ENCODE data around the gene DLG5. TPM values are rescaled to one million over a fixed set of nuclear protein-coding genes. Genes with fewer than 3 reads are reported as not detected.

DLG5 gene
- total RNA-seq, 4 donors from 2014 or later, result 117 to 196 (median 147) TPM

DNA sequence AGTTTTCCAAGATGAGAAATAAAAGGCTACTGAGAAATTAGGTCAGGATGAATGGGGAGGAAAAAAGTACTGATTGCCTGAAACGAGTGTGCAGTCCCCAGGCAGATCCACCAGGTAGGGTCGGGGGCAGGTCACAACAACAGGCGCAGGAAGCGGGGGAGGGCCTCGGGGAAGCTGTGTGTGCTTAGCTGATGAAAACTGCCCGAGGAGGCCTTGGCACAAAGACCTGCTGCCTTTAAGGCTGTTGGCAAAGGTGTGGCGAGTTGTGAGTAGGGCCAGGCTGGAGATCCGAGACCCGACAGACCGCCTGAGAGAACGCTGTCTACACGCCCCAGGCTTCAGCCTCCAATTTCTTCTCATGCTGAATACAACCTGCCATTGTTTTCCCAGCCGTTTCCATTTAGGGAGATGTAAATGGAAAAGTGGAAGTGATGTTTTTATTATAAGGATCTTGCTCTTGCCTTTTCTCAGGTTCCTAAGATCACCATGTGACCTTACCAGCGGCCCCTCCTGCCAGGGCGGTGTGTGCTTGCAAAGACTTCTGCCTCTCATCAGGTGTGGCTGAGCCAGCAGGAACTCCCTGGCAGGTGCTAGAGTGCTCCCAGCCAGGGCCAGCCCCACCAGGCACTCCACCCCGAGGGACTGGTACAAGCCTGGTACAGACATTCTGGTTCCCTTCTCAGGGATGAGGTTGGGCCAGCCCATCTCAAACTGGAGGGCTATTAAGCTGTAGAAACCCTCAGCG is 60.8 kb downstream of the DLG5 start:
- no peak overlapping the region for H3K27ac ChIP-seq
- no peak for DNase-seq (ENCODE audit: low spot score in 2 of 2)
- WGBS, result 34% methylated on average over 15 of the region's 17 CpGs
- H3K9me3 ChIP-seq, result no peaks in the 10 kb centered on the region
- H3K4me1 ChIP-seq, result peaks cover 63% of the 10 kb centered on the region
- H3K4me3 ChIP-seq, result no peak overlapping the region
- TF ChIP-seq, protein P1, sequence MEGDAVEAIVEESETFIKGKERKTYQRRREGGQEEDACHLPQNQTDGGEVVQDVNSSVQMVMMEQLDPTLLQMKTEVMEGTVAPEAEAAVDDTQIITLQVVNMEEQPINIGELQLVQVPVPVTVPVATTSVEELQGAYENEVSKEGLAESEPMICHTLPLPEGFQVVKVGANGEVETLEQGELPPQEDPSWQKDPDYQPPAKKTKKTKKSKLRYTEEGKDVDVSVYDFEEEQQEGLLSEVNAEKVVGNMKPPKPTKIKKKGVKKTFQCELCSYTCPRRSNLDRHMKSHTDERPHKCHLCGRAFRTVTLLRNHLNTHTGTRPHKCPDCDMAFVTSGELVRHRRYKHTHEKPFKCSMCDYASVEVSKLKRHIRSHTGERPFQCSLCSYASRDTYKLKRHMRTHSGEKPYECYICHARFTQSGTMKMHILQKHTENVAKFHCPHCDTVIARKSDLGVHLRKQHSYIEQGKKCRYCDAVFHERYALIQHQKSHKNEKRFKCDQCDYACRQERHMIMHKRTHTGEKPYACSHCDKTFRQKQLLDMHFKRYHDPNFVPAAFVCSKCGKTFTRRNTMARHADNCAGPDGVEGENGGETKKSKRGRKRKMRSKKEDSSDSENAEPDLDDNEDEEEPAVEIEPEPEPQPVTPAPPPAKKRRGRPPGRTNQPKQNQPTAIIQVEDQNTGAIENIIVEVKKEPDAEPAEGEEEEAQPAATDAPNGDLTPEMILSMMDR (IDR thresholded peaks at IDR 0.05), result no peak
- no peak for TF ChIP-seq POLR2AphosphoS5 (IDR thresholded peaks at IDR 0.05)
- no peak for TF ChIP-seq POLR2A (IDR thresholded peaks at IDR 0.05)
- no peak for TF ChIP-seq EP300 (IDR thresholded peaks at IDR 0.05)
- H3K36me3 ChIP-seq, result peaks cover 3% of the 10 kb centered on the region
- H3K27me3 ChIP-seq, result no peaks in the 10 kb centered on the region

- no peak overlapping the region for H3K27ac ChIP-seq
These were observed 62.3 kb downstream of the DLG5 start for GRCh38 chr10:77864151-77864851.

GRCh38 chr10:77863446-77863845 is 63.1 kb downstream of the DLG5 start:
- Histone ChIP-seq H3K4me3 (no peak overlapping the region), H3K9me3 (no peaks in the 10 kb centered on the region), H3K4me1 (peaks cover 41% of the 10 kb centered on the region), H3K27me3 (no peaks in the 10 kb centered on the region), H3K27ac (no peak overlapping the region), H3K36me3 (peaks cover 3% of the 10 kb centered on the region)
- no peak for TF ChIP-seq EP300 (IDR thresholded peaks at IDR 0.05)
- TF ChIP-seq POLR2AphosphoS5 (IDR thresholded peaks at IDR 0.05), result no peak
- no peak for TF ChIP-seq POLR2A (IDR thresholded peaks at IDR 0.05)
- TF ChIP-seq, protein P1 (IDR thresholded peaks at IDR 0.05), result no peak
- DNase-seq (ENCODE audit: low spot score in 2 of 2), result no peak
- 40% methylated on average over 1 of the region's 1 CpG for WGBS

More at GRCh38 chr10:77864151-77864851, 62.3 kb downstream of the DLG5 start:
- no peak for DNase-seq (ENCODE audit: low spot score in 2 of 2)
- Histone ChIP-seq H3K4me3 (no peak overlapping the region), H3K27me3 (no peaks in the 10 kb centered on the region), H3K36me3 (peaks cover 3% of the 10 kb centered on the region), H3K4me1 (peaks cover 48% of the 10 kb centered on the region), H3K9me3 (no peaks in the 10 kb centered on the region)
- TF ChIP-seq POLR2AphosphoS5 (IDR thresholded peaks at IDR 0.05) (no peak), POLR2A (IDR thresholded peaks at IDR 0.05) (no peak), EP300 (IDR thresholded peaks at IDR 0.05) (no peak)
- TF ChIP-seq, protein P1 (IDR thresholded peaks at IDR 0.05), result no peak
- 83% methylated on average over 10 of the region's 11 CpGs for WGBS

DNA sequence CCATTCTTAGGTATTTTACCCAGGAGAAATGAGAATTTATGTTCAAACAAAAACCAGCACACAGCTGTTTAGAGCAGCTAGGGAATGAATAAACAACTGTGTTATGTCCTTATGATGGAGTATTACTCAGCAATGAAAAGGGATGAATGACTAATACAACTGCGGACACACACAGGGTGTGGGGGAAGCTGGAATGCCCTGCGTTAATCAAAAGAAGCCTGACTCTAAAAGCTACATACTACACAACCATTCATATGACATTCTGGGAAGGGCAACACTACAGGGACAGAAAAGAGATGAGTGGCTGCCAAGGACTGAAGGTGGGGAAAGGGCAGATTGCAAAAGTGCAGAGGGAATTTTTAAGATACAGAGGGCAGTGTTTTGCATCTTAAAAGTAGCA is 64.0 kb downstream of the DLG5 start:
- H3K27ac ChIP-seq, result no peak overlapping the region
- H3K4me3 ChIP-seq, result no peak overlapping the region
- peaks cover 3% of the 10 kb centered on the region for H3K36me3 ChIP-seq
- DNase-seq (ENCODE audit: low spot score in 2 of 2), result no peak
- H3K4me1 ChIP-seq, result peaks cover 41% of the 10 kb centered on the region
- TF ChIP-seq, protein P1 (IDR thresholded peaks at IDR 0.05), result no peak
- TF ChIP-seq EP300 (IDR thresholded peaks at IDR 0.05) (no peak), POLR2A (IDR thresholded peaks at IDR 0.05) (no peak), POLR2AphosphoS5 (IDR thresholded peaks at IDR 0.05) (no peak)
- H3K27me3 ChIP-seq, result no peaks in the 10 kb centered on the region
- no peaks in the 10 kb centered on the region for H3K9me3 ChIP-seq
- WGBS, result 93% methylated on average over 2 of the region's 2 CpGs

GRCh38 chr10:77861366-77861765 is 65.2 kb downstream of the DLG5 start:
- Histone ChIP-seq H3K4me1 (peaks cover 45% of the 10 kb centered on the region), H3K27me3 (no peaks in the 10 kb centered on the region), H3K36me3 (no peaks in the 10 kb centered on the region), H3K27ac (no peak overlapping the region), H3K4me3 (no peak overlapping the region), H3K9me3 (no peaks in the 10 kb centered on the region)
- 56% methylated on average over 6 of the region's 6 CpGs for WGBS
- TF ChIP-seq POLR2AphosphoS5 (IDR thresholded peaks at IDR 0.05) (no peak), POLR2A (IDR thresholded peaks at IDR 0.05) (no peak), EP300 (IDR thresholded peaks at IDR 0.05) (no peak)
- TF ChIP-seq, protein P1 (IDR thresholded peaks at IDR 0.05), result no peak
- no peak for DNase-seq (ENCODE audit: low spot score in 2 of 2)

All from suprapubic skin (tissue), 4 donors.